ENCODE measurements around the gene PEX10.

Gene PEX10

DNA sequence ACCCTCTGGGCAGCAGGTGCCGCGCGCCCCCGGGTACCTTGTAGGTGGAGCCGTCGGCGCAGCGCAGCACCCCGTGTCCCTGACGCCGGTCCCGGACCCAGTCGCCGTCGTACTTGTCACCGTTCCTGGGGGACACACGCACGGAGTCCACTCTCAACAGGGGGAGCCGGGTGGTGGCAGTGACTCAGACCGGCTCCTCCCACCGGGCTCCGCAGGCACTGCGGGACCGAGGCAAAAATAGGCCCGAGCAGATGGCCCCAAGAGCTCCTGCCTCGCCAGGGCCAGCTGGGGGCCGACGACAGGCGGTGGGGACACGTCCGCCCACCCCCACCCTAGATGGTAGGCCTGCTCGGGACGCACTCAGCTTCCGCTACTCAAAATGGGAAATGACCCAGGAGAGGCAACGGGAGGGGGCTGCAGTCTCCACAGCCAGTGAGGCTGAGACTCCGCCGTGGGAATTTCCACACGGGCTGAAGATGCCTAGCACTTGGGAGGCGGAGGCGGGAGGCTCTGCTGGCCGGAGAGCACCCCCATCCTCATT lies 27.4 kb downstream of the PEX10 start:
- DNase-seq = no peak

GRCh38 chr1:2384130-2384860 lies 28.1 kb downstream of the PEX10 start:
- no peak for DNase-seq

DNA sequence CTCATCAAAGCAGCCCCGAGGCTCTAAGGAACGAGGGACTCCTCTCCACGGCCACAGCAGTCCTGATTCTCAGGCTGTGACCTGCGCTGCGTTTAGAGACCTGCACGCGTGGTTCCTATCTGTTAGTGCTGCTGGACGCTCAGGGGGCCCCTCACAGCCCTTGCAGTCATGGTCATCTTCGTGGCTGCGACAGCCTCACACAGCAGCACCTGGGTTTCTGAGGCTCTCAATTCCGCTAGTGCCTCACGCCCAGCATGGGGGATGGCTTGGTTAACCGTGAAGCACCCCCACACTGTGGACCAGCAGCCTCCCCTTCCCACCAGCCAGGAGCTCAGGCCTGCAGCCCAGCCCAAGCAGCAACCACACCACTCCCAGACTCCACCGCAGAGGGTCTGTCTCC lies 28.8 kb downstream of the PEX10 start:
- no peak for DNase-seq

DNA sequence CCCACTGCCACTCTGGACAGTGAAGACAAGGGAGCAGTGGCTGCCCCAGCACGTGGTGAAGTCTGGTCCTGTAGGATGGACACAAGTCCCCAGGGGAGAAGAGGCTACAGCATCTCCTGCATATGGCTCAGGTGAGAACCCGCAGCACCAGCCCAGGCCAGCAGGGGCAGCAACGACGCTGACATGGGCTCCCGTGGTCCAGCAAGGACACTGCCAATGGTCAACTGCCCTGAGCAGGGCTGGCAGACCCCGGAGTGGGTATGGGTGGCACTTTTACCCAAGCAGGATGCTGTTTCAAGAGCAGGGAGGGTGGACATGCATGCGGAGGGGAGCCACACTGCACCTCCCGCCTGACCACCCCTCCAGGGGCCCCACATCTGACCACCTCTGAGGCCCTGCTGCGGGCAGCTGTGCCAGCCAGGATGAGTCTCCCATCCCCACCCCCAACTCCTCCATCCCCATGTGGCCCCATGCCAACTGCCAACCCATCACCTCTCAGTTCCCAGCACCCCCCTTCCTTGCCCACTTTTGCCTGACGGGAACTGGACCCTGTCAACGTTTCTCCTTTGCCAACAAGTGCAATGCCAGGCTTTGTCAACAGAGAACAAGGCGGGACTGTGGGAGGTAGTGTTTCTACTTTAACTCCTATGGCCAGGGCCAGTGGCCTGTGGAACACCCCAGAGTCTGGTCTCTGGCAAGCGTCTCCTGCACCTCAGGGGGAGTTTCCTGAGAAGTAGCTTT lies 29.6 kb downstream of the PEX10 start:
- no peak for DNase-seq

GRCh38 chr1:2381741-2382620 lies 30.4 kb downstream of the PEX10 start:
- peak; percentile 74 for DNase-seq

GRCh38 chr1:2380816-2381591 lies 31.4 kb downstream of the PEX10 start:
- DNase-seq = no peak

DNA sequence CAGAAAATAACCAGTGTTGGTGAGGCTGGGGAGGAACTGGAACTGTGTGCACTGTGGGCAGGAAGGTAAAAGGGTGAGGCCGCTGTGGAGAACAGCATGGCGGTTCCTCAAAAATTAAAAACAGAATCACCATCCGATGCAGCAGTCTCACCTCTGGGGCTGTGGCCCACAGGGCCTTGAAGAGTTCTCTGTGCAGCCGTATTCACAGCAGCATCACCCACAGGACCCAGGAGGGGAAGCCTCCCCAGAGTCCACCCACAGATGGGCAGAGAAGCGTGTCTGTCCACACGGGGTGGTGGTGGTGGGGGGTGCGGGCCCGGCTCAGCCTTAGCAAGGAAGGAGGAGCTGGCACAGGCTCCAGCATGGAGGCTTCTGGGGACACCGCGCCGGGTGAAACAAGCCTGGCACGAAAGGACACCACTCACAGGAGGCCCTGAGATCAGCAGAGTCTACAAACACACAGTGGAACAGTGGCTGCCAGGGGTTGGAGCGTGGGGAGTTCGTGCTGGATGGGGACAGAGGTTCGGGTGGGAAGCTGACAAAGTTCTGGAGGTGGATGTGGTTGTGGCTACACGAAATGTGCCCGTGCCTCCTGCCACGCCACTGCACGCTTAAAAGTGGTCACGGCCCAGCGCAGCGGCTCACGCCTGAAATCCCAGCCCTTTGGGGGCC lies 32.5 kb downstream of the PEX10 start:
- DNase-seq = no peak

GRCh38 chr1:2378956-2379732 lies 33.2 kb downstream of the PEX10 start:
- DNase-seq = no peak

DNA sequence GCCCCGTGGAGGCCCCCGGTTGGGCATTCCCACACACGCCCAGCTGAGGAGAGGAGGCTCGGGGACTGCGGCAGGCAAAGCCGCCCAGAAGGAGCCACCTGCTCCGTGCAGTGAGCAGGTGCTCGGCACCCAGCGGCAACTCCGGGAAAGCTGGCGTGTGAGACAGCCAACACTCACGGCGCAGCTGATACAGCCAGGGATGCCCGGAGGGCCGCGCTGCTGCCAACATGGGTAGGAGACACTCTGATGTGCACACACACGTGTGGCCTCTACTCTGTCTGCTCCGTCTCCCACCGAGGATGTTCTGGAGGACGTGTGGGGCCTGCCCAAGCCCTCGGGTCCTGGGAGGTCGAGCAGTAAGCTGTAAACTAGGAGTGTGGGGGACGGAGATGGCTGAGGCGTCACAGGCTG lies 33.9 kb downstream of the PEX10 start:
- DNase-seq = no peak

GRCh38 chr1:2377751-2378440 lies 34.5 kb downstream of the PEX10 start:
- DNase-seq = no peak

DNA sequence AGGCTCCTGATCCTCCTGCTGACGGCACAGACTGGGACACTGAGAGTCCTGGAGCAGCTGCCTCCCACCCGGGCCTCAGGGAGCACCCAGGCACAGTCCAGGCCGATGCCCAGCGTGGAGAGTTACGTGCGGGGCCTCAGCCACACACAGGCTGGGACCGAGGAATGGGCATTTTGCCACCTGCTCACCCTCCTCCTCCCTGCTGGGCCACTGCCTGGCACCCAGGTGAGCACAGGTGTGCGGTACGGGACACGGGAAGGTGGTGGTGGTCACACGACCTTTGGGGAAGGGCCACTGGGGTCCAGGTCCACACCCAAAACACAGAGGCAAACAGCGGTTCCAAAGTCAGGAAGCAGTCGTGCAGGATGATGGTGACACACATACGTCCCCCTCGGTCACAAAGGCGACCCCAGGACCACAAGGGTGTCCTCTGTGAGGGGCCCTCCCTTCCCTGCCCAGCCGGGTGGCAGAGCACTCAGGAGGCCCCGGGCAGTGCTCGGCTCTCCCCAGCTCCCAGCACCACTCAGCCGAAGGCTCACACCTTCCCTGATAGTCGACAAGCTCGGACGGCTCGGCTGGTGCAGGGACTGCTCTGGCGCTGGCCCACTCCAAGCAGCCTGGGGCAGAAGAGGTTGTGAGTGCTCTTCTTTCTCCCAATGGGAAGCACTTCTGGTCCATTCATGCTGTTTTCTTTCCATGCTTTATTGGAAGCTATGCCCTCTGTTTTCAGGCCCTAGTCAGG lies 35.3 kb downstream of the PEX10 start:
- DNase-seq = no peak

DNA sequence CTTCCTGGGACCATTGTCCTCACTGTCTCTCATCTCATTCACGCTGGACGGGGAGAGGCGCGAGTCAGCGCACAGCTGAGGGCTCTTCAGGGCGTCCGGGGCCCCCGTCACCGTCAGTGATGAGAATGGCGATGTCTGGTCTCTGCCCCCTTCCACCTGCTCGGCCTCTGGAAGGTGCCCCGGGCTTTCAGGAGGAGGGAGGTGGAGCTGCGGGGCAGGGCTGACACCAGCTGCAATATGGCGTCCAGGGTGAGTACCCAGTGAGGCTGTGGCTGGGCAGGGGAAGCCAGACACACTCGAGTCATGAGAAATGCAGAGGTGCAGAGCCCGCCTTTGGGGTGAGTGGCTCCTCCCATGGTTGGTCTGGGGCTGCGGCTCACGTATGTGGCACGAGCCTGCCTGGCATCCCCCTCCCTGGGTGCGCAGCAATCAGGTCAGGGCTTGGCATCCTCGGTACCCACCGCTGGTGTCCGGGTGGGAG lies 36.1 kb downstream of the PEX10 start:
- DNase-seq = no peak

- no peak for DNase-seq
These were observed 36.5 kb downstream of the PEX10 start for GRCh38 chr1:2375923-2376260.

DNA sequence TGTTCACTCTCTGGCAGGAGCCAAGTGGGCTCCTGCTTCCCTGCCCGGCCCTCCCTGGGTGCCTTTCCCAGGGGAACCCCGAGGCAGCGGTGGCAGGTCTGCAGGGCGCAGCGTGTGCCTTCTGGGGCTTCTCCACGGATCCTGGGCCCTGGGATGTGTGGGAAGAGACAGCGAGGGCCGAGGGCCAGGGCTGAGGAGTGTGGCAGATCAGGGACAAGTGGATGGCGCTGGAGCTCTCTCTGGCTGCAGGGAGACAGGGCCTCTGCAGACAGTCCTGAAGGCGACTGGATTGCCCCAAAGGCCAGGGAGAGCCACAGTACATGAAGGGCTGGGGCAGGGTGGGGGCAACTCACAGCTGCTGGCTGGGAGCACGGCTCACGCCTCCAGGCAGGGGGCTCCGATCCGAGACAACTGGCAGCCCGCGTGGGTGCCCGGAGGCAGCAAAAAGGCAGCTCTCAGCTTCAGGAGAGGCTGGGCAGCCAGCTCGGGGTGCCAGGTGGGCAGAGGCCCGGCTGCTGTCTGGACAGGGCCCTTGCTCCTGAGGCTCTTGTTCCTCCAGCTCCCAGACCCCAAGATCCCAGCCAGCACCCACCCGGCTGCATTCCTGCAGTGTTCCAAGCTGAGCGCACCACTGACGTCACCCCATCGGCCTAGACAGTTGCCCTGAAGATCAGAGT lies 37.0 kb downstream of the PEX10 start:
- no peak for DNase-seq

- DNase-seq = no peak
These were observed 37.9 kb downstream of the PEX10 start for GRCh38 chr1:2374252-2375155.

GRCh38 chr1:2373551-2374251 lies 38.7 kb downstream of the PEX10 start:
- DNase-seq = no peak
